ENCODE data around the gene RAPGEF2. TPM values are rescaled to one million over a fixed set of nuclear protein-coding genes. Genes with fewer than 3 reads are reported as not detected.
A peak's percentile ranks its signal among the peaks of the same experiment; 100 is the strongest.

Gene RAPGEF2
- polyA plus RNA-seq, 1 donor (not counting 4 experiments of a cell fraction or from before 2014, with no cell fraction given) = 23.8 TPM

GRCh38 chr4:159296061-159296460, 193.2 kb downstream of the RAPGEF2 start:
- FAIRE-seq = peak; percentile 90

GRCh38 chr4:159297091-159297490, 194.2 kb downstream of the RAPGEF2 start:
- TF ChIP-seq CTCF (optimal IDR thresholded peaks at IDR 0.05 in 1 of 3, IDR thresholded peaks at IDR 0.05 in 1 of 3, conservative IDR thresholded peaks at IDR 0.05 in 1 of 3; ENCODE audit: extremely low read depth in 1 of 3, insufficient read depth in 2 of 3, low read length in 3 of 3) (peak in 2 of 3 experiments; percentile 3 to 59), EZH2 (IDR thresholded peaks at IDR 0.05; ENCODE audit: low read length) (no peak)
- FAIRE-seq (no peak), DNase-seq (ENCODE audit: low read depth, low spot score) (no peak)
- Histone ChIP-seq H3K27me3 (ENCODE audit: control insufficient read depth, extremely low read depth, insufficient read depth, low read length) (no peaks in the 10 kb centered on the region), H2AFZ (ENCODE audit: control insufficient read depth, low read length) (no peak overlapping the region), H3K27ac (ENCODE audit: control insufficient read depth, insufficient read depth, low read length) (peak overlapping the region; percentile 42), H4K20me1 (ENCODE audit: control insufficient read depth, extremely low read depth, insufficient read depth, low read length) (no peaks in the 10 kb centered on the region), H3K9me1 (ENCODE audit: control insufficient read depth, extremely low read depth, insufficient read depth, low read length) (no peaks in the 10 kb centered on the region), H3K4me1 (ENCODE audit: control insufficient read depth, extremely low read depth, insufficient read depth, low read length) (peaks cover 39% of the 10 kb centered on the region), H3K4me3 (ENCODE audit: control insufficient read depth in 2 of 3, extremely low read depth in 1 of 3, insufficient read depth in 2 of 3, low read depth in 1 of 3, low read length in 3 of 3) (no peak overlapping the region), H3K79me2 (ENCODE audit: control insufficient read depth, insufficient read depth, low read length) (peaks cover 10% of the 10 kb centered on the region), H3K9ac (ENCODE audit: control insufficient read depth, extremely low read depth, insufficient read depth, low read length) (no peak overlapping the region), H3K9me3 (ENCODE audit: control insufficient read depth, low read depth, low read length) (no peaks in the 10 kb centered on the region), H3K4me2 (ENCODE audit: control insufficient read depth, extremely low read depth, insufficient read depth, low read depth, low read length) (no peak overlapping the region), H3K36me3 (ENCODE audit: control insufficient read depth in 2 of 2, extremely low read depth in 1 of 2, insufficient read depth in 2 of 2, low read length in 2 of 2) (peaks cover 0 to 2% of the 10 kb centered on the region in 2 experiments)
- dilution Hi-C loops (cut with MboI; ENCODE audit: extremely low pct_ligation_motif_present, low sequenced_read_pairs) = no loop called here

More at GRCh38 chr4:159296061-159296460, 193.2 kb downstream of the RAPGEF2 start:
- H3K9me1 ChIP-seq (ENCODE audit: control insufficient read depth, extremely low read depth, insufficient read depth, low read length) = no peaks in the 10 kb centered on the region
- H3K4me3 ChIP-seq (ENCODE audit: control insufficient read depth in 2 of 3, extremely low read depth in 1 of 3, insufficient read depth in 2 of 3, low read depth in 1 of 3, low read length in 3 of 3) = no peak overlapping the region
- no peak overlapping the region for H3K4me2 ChIP-seq (ENCODE audit: control insufficient read depth, extremely low read depth, insufficient read depth, low read depth, low read length)
- no peaks in the 10 kb centered on the region for H3K9me3 ChIP-seq (ENCODE audit: control insufficient read depth, low read depth, low read length)
- peaks cover 0 to 2% of the 10 kb centered on the region in 2 experiments for H3K36me3 ChIP-seq (ENCODE audit: control insufficient read depth in 2 of 2, extremely low read depth in 1 of 2, insufficient read depth in 2 of 2, low read length in 2 of 2)
- TF ChIP-seq EZH2 (IDR thresholded peaks at IDR 0.05; ENCODE audit: low read length) (no peak), CTCF (optimal IDR thresholded peaks at IDR 0.05 in 1 of 3, IDR thresholded peaks at IDR 0.05 in 1 of 3, conservative IDR thresholded peaks at IDR 0.05 in 1 of 3; ENCODE audit: extremely low read depth in 1 of 3, insufficient read depth in 2 of 3, low read length in 3 of 3) (no peak)
- H3K4me1 ChIP-seq (ENCODE audit: control insufficient read depth, extremely low read depth, insufficient read depth, low read length) = peaks cover 42% of the 10 kb centered on the region
- H4K20me1 ChIP-seq (ENCODE audit: control insufficient read depth, extremely low read depth, insufficient read depth, low read length) = no peaks in the 10 kb centered on the region
- H2AFZ ChIP-seq (ENCODE audit: control insufficient read depth, low read length) = no peak overlapping the region
- no peak overlapping the region for H3K9ac ChIP-seq (ENCODE audit: control insufficient read depth, extremely low read depth, insufficient read depth, low read length)
- no peak for DNase-seq (ENCODE audit: low read depth, low spot score)
- H3K27ac ChIP-seq (ENCODE audit: control insufficient read depth, insufficient read depth, low read length) = peak overlapping the region; percentile 42
- dilution Hi-C loops (cut with MboI; ENCODE audit: extremely low pct_ligation_motif_present, low sequenced_read_pairs) = no loop called here
- no peaks in the 10 kb centered on the region for H3K27me3 ChIP-seq (ENCODE audit: control insufficient read depth, extremely low read depth, insufficient read depth, low read length)
- H3K79me2 ChIP-seq (ENCODE audit: control insufficient read depth, insufficient read depth, low read length) = peaks cover 7% of the 10 kb centered on the region

Measured in keratinocyte (primary cell).